ENCODE data around the gene XXYLT1.
"Not testable (repeated sequence)": the region's sequence is repeated elsewhere in the genome, so short reads cannot be mapped to it uniquely, and the experiment has no call there.

Gene XXYLT1

DNA sequence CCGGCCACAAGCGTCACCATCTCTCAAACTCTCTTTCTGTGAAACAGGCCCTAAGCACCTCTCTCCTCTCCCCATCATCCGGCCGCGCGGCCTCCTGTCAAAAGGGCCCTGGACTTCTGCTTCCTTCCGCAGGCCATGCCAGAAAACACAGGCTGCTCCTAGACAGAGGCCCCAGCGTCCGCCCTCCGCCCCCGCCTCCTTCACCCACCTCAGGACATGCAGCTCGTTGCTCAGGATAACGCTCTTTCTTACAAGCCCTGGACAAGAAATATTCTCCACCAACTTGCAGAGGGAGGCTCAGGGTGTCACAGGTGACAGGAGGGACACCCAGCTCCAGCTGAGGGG lies 212.0 kb downstream of the XXYLT1 start:
- Mint-ChIP-seq H3K36me3 (ENCODE audit: low read depth) (no peaks in the 10 kb centered on the region), H3K27me3 (ENCODE audit: low read depth, poor library complexity) (peaks cover 12% of the 10 kb centered on the region), H3K4me1 (peaks cover 69% of the 10 kb centered on the region), H3K27ac (peak overlapping the region; percentile 86), H3K9me3 (peaks cover 2% of the 10 kb centered on the region), H3K4me3 (no peak overlapping the region)
- DNase-seq, result no peak
- TF ChIP-seq, protein P1, sequence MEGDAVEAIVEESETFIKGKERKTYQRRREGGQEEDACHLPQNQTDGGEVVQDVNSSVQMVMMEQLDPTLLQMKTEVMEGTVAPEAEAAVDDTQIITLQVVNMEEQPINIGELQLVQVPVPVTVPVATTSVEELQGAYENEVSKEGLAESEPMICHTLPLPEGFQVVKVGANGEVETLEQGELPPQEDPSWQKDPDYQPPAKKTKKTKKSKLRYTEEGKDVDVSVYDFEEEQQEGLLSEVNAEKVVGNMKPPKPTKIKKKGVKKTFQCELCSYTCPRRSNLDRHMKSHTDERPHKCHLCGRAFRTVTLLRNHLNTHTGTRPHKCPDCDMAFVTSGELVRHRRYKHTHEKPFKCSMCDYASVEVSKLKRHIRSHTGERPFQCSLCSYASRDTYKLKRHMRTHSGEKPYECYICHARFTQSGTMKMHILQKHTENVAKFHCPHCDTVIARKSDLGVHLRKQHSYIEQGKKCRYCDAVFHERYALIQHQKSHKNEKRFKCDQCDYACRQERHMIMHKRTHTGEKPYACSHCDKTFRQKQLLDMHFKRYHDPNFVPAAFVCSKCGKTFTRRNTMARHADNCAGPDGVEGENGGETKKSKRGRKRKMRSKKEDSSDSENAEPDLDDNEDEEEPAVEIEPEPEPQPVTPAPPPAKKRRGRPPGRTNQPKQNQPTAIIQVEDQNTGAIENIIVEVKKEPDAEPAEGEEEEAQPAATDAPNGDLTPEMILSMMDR (IDR thresholded peaks at IDR 0.05), result no peak

DNA sequence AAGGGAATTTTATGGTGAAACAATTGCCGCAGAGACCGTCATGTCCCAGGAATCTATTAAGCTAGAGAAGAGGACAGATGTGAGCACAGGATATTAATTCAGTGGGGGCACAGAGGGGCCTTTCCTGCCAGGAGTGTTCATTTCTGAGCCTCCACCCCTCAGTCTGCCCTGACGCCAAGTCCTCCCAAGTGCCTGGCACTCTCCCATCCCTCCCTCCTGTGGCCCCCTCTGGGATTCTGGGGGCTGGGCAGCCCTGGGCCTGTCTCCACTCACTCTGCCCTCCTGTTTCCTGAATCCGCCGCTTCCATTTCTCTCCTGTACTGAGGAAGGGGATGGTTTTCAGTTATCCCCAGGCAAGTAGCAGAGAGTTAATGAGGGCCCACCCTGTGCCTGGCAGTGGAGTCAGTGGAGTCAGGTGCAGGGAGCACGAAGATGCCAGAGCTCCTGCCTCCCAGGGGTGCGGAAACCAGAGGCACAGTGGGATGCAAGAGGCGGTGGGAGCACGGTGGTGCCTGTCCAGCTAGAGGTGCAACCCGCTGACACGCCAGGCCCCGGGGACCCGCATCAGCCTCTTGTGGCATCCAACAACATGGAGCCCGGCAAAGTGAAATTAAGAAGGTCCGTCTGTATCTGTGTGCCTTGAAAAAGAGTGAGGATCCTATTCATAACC lies 212.5 kb downstream of the XXYLT1 start:
- Mint-ChIP-seq H3K27me3 (ENCODE audit: low read depth, poor library complexity) (peaks cover 10% of the 10 kb centered on the region), H3K27ac (peak overlapping the region; percentile 86), H3K36me3 (ENCODE audit: low read depth) (no peaks in the 10 kb centered on the region), H3K4me1 (peaks cover 67% of the 10 kb centered on the region), H3K9me3 (peaks cover 5% of the 10 kb centered on the region), H3K4me3 (no peak overlapping the region)
- TF ChIP-seq, protein P1 (IDR thresholded peaks at IDR 0.05), result no peak
- no peak for DNase-seq

DNA sequence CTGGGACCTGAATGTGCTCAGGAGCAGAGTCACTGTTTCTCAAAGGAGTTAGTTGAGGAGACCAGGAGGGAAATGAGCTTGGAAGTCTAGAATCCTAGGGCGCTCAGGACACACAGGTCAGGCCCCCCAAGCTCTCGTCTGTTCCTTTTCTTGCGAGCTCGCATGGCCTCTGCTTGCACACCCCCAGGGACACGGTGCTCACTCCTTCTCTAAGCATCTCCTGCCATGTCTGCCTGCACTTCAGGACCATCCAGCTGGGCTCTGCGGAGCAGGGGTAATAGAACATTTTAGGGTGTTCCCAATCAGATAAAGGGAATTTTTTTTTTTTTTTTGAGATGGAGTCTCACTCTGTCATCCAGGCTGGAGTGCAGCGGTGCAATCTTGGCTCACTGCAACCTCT lies 213.2 kb downstream of the XXYLT1 start:
- Mint-ChIP-seq H3K4me3 (no peak overlapping the region), H3K36me3 (ENCODE audit: low read depth) (no peaks in the 10 kb centered on the region), H3K27me3 (ENCODE audit: low read depth, poor library complexity) (peaks cover 10% of the 10 kb centered on the region), H3K27ac (no peak overlapping the region), H3K9me3 (peaks cover 9% of the 10 kb centered on the region), H3K4me1 (peaks cover 67% of the 10 kb centered on the region)
- TF ChIP-seq, protein P1 (IDR thresholded peaks at IDR 0.05), result no peak
- no peak for DNase-seq

DNA sequence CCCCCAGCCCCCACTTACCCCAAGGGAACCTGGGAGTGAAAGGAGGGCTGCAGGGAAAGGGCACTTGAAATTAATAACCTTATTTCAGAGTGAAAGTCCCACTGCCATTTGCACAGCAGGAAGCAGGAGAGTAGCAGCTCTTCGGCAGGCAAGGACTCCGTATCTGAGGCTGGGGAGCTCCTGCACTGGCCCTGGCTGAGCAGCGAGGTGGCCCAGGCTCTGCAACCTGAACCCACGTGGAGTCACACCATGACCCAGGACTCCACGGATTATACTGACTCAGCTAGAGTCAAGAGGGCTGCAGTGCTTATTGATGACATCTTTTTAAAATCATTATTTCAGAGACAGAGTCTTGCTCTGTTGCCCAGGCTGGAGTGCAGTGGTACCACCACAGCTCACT lies 214.5 kb downstream of the XXYLT1 start:
- Mint-ChIP-seq H3K4me1 (peaks cover 56% of the 10 kb centered on the region), H3K27me3 (ENCODE audit: low read depth, poor library complexity) (peaks cover 14% of the 10 kb centered on the region), H3K4me3 (no peak overlapping the region), H3K36me3 (ENCODE audit: low read depth) (no peaks in the 10 kb centered on the region), H3K9me3 (peaks cover 9% of the 10 kb centered on the region), H3K27ac (no peak overlapping the region)
- DNase-seq, result no peak
- TF ChIP-seq, protein P1 (IDR thresholded peaks at IDR 0.05), result no peak

DNA sequence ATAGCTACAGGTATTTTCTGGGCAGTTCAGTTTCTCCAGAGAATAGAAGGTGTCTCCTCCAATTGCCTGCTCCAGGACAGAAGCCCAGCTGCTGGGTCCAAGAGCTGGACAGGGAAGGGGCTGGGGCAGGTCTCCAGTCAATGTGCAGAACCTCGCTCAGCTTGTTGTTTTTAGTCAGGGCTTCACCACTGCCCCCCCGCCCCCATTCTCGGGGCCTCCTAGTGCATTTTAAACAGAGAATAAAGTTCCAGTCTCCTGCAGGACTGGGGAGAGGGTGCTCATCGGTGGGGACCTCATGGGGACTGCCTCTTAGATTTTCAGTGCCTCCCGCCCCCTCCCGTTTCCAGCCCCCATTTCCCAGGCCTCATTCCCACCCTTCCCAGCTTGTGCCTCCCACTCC lies 216.6 kb downstream of the XXYLT1 start:
- Mint-ChIP-seq H3K36me3 (ENCODE audit: low read depth) (no peaks in the 10 kb centered on the region), H3K27me3 (ENCODE audit: low read depth, poor library complexity) (peaks cover 27% of the 10 kb centered on the region), H3K4me3 (no peak overlapping the region), H3K4me1 (peaks cover 37% of the 10 kb centered on the region), H3K27ac (no peak overlapping the region), H3K9me3 (peaks cover 9% of the 10 kb centered on the region)
- TF ChIP-seq, protein P1 (IDR thresholded peaks at IDR 0.05), result no peak
- DNase-seq, result no peak

DNA sequence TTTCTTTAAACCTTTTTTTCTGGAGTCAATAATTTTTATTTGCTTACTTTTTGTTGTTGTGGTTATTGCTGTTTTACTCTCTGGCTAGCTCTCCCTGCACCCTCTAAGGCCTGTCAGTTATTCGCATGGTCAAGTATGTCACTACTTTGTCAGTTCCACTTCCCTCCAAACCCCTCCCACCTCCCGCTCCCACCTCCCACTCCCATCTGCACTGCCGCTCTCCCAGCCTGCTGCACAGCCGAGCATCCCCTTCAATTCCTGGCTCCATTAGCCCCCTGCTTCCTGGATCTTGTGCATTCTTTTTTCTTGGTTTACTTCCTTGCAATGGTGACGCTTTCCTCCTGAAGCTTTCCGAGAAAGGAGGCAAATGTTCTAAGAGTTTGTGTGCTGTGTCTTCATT lies 218.0 kb downstream of the XXYLT1 start:
- Mint-ChIP-seq H3K27ac (no peak overlapping the region), H3K9me3 (peaks cover 9% of the 10 kb centered on the region), H3K36me3 (ENCODE audit: low read depth) (no peaks in the 10 kb centered on the region), H3K27me3 (ENCODE audit: low read depth, poor library complexity) (peaks cover 29% of the 10 kb centered on the region), H3K4me1 (peaks cover 28% of the 10 kb centered on the region), H3K4me3 (no peak overlapping the region)
- no peak for DNase-seq
- TF ChIP-seq, protein P1 (IDR thresholded peaks at IDR 0.05), result no peak

DNA sequence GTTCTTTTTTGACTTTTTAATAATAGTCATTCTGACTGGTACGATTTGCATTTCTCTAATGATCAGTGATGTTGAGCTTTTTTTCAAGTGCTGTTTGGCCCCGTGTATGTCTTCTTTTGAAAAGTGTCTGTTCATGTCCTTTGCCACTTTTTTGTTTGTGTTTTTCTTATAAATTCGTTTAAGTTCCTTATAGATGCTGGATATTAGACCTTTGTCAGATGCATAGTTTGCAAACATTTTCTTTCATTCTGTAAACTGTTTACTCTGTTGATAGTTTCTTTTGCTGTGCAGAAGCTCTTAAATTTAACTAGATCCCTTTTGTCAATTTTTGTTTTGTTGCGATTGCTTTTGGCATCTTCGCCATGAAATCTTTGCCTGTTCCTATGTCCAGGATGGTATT lies 220.7 kb downstream of the XXYLT1 start:
- not testable (repeated sequence) for H3K27ac Mint-ChIP-seq; DNase-seq; H3K9me3 Mint-ChIP-seq; H3K4me3 Mint-ChIP-seq; H3K36me3 Mint-ChIP-seq (ENCODE audit: low read depth)
- H3K27me3 Mint-ChIP-seq (ENCODE audit: low read depth, poor library complexity), result peaks cover 35% of the 10 kb centered on the region
- H3K4me1 Mint-ChIP-seq, result peaks cover 25% of the 10 kb centered on the region

All from nephron progenitor cell (in vitro differentiated cells).